LNCAP (cell line): ENCODE measurements around the gene BAZ1B.
A peak's percentile ranks its signal among the peaks of the same experiment; 100 is the strongest.

Experiments used
- CTCF ChIP-seq: fragments of 450-650 bp; IDR thresholded peaks from 2 replicates; pipeline ENCODE4 v1.5.1; 2017; ENCODE audit warnings: mild to moderate bottlenecking

Gene BAZ1B

GRCh38 chr7:73451780-73452398 is 70.2 kb downstream of the BAZ1B start:
- peak; percentile 98 for TF ChIP-seq CTCF

GRCh38 chr7:73449422-73449821 is 72.7 kb downstream of the BAZ1B start:
- TF ChIP-seq CTCF = no peak

GRCh38 chr7:73448609-73449008 is 73.5 kb downstream of the BAZ1B start:
- no peak for TF ChIP-seq CTCF

- no peak for TF ChIP-seq CTCF
Observed at GRCh38 chr7:73447121-73447733, 74.9 kb downstream of the BAZ1B start.

GRCh38 chr7:73446682-73447081 is 75.4 kb downstream of the BAZ1B start:
- TF ChIP-seq CTCF = no peak

GRCh38 chr7:73443548-73444255 is 78.4 kb downstream of the BAZ1B start:
- TF ChIP-seq CTCF = no peak

GRCh38 chr7:73442903-73443500 is 79.1 kb downstream of the BAZ1B start:
- no peak for TF ChIP-seq CTCF
